ENCODE data around the gene ALS2CL.

The ALS2CL gene

DNA sequence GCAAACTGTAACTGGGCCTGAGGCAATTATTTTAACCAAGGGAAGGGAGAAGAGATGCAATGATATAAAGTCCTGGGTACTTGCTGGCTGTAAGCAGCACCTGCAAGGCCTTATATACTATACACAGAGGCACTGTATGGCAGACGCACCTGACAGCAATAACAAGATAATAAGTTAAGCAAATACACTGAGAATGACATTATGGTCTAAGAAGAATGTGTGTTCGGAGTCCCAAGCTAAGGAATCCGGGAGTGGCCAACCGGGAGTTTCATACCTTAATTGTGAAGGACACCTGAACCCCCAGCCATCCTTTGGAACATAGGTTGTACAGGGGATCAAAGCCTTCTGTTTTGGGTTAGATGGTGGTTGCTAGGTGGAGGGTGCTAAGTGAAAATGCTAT is 67.4 kb downstream of the ALS2CL start:
- no peaks in the 10 kb centered on the region for H3K36me3 ChIP-seq (ENCODE audit: control insufficient read depth in 1 of 2, insufficient read depth in 2 of 2, low read depth in 1 of 2, low read length in 2 of 2)
- no peak overlapping the region for H3K18ac ChIP-seq (ENCODE audit: low read depth in 1 of 2, low read length in 2 of 2)
- WGBS = 94% methylated on average over 3 of the region's 4 CpGs
- H4K8ac ChIP-seq (ENCODE audit: low read length) = no peak overlapping the region
- H2BK5ac ChIP-seq (ENCODE audit: low read depth, low read length, poor library complexity, severe bottlenecking) = no peak overlapping the region
- H3K4ac ChIP-seq (ENCODE audit: low read depth in 1 of 2, low read length in 2 of 2) = no peak overlapping the region
- no peaks in the 10 kb centered on the region for H3K9me3 ChIP-seq (ENCODE audit: control insufficient read depth, low read length)
- H3K4me3 ChIP-seq (ENCODE audit: insufficient read depth in 1 of 2, low read depth in 1 of 2, low read length in 2 of 2) = no peak overlapping the region
- no peaks in the 10 kb centered on the region for H3K27me3 ChIP-seq (ENCODE audit: control insufficient read depth in 1 of 2, insufficient read depth in 1 of 2, low read length in 2 of 2)
- no peak overlapping the region for H2BK15ac ChIP-seq (ENCODE audit: low read depth, poor library complexity, severe bottlenecking)
- no peak overlapping the region for H3K4me2 ChIP-seq (ENCODE audit: low read length, poor library complexity, severe bottlenecking)
- H2BK12ac ChIP-seq (ENCODE audit: low read length in 2 of 2) = no peak overlapping the region
- H3K23ac ChIP-seq (ENCODE audit: low read length in 2 of 2) = no peak overlapping the region
- H3K14ac ChIP-seq (ENCODE audit: low read length in 2 of 2) = no peak overlapping the region
- H3K79me1 ChIP-seq (replicated peaks; ENCODE audit: low read length, poor library complexity, severe bottlenecking) = no peaks in the 10 kb centered on the region
- H2AFZ ChIP-seq (ENCODE audit: low read depth, low read length) = no peak overlapping the region
- H2AK5ac ChIP-seq (ENCODE audit: low read length, severe bottlenecking) = no peak overlapping the region
- no peak overlapping the region for H2BK120ac ChIP-seq (ENCODE audit: low read depth, low read length)
- H3K9ac ChIP-seq (ENCODE audit: low read length) = no peak overlapping the region
- H4K91ac ChIP-seq (ENCODE audit: low read length) = no peak overlapping the region
- no peak overlapping the region for H3K27ac ChIP-seq (ENCODE audit: low read length, poor library complexity, severe bottlenecking)
- H3K4me1 ChIP-seq (ENCODE audit: control insufficient read depth, insufficient read depth, low read depth, low read length) = peaks cover 8% of the 10 kb centered on the region
- no peak for DNase-seq

DNA sequence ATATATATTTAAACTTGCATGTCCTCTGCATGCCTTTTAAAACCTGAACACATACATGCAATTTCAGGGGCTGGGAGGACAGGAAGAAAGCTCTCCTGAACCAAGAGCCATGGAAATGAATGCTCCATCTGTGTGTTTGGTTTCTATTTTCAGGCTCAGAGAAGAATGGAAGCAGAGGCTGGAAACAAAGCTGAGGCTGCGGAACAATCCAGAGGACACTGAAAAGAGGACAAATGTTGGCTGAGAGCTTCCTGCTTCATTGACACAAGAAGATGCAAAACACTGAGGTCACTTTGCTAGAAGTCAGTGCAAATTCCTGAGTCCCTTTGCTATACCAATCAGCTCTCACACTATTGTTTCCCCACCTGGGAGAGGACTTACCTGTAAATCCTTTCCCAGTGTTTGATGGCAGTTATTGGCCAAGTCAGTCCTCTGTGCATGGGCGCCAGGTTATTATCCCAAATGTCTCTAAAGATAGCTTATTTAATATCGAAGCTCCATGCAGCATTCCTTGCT is 68.4 kb downstream of the ALS2CL start:
- H2AFZ ChIP-seq (ENCODE audit: low read depth, low read length) = no peak overlapping the region
- H3K14ac ChIP-seq (ENCODE audit: low read length in 2 of 2) = no peak overlapping the region
- WGBS = 85% methylated on average over 3 of the region's 3 CpGs
- H3K4me3 ChIP-seq (ENCODE audit: insufficient read depth in 1 of 2, low read depth in 1 of 2, low read length in 2 of 2) = no peak overlapping the region
- no peak overlapping the region for H3K9ac ChIP-seq (ENCODE audit: low read length)
- H3K9me3 ChIP-seq (ENCODE audit: control insufficient read depth, low read length) = no peaks in the 10 kb centered on the region
- no peak overlapping the region for H2BK120ac ChIP-seq (ENCODE audit: low read depth, low read length)
- H3K4ac ChIP-seq (ENCODE audit: low read depth in 1 of 2, low read length in 2 of 2) = no peak overlapping the region
- H3K4me1 ChIP-seq (ENCODE audit: control insufficient read depth, insufficient read depth, low read depth, low read length) = peaks cover 6% of the 10 kb centered on the region
- no peaks in the 10 kb centered on the region for H3K27me3 ChIP-seq (ENCODE audit: control insufficient read depth in 1 of 2, insufficient read depth in 1 of 2, low read length in 2 of 2)
- no peak overlapping the region for H2AK5ac ChIP-seq (ENCODE audit: low read length, severe bottlenecking)
- no peak overlapping the region for H4K8ac ChIP-seq (ENCODE audit: low read length)
- no peak overlapping the region for H3K4me2 ChIP-seq (ENCODE audit: low read length, poor library complexity, severe bottlenecking)
- H4K91ac ChIP-seq (ENCODE audit: low read length) = no peak overlapping the region
- H3K18ac ChIP-seq (ENCODE audit: low read depth in 1 of 2, low read length in 2 of 2) = no peak overlapping the region
- no peak overlapping the region for H3K27ac ChIP-seq (ENCODE audit: low read length, poor library complexity, severe bottlenecking)
- H3K23ac ChIP-seq (ENCODE audit: low read length in 2 of 2) = no peak overlapping the region
- H3K36me3 ChIP-seq (ENCODE audit: control insufficient read depth in 1 of 2, insufficient read depth in 2 of 2, low read depth in 1 of 2, low read length in 2 of 2) = no peaks in the 10 kb centered on the region
- DNase-seq = no peak
- no peak overlapping the region for H2BK12ac ChIP-seq (ENCODE audit: low read length in 2 of 2)
- no peaks in the 10 kb centered on the region for H3K79me1 ChIP-seq (replicated peaks; ENCODE audit: low read length, poor library complexity, severe bottlenecking)
- H2BK15ac ChIP-seq (ENCODE audit: low read depth, poor library complexity, severe bottlenecking) = no peak overlapping the region
- H2BK5ac ChIP-seq (ENCODE audit: low read depth, low read length, poor library complexity, severe bottlenecking) = no peak overlapping the region

DNA sequence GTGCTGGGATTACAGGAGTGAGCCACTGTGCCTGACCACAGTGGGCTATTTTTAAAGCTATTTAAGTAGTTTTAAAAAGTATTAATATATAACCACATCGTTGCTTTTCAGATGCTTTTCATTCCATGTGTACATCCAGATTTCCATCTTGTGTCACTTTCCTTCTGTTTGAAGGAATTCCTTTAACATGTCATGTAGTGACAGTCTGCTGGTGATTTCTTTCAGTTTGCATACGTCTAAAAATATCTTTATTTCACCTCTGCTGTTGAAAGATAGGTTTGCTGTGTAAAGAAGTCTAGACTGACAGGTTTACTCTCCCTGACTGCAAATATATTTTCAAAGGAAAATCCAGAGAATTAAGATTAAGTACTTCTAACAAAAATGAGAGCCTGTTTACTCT is 68.9 kb downstream of the ALS2CL start:
- Histone ChIP-seq H3K9me3 (ENCODE audit: control insufficient read depth, low read length) (no peaks in the 10 kb centered on the region), H3K36me3 (ENCODE audit: control insufficient read depth in 1 of 2, insufficient read depth in 2 of 2, low read depth in 1 of 2, low read length in 2 of 2) (no peaks in the 10 kb centered on the region), H3K4me3 (ENCODE audit: insufficient read depth in 1 of 2, low read depth in 1 of 2, low read length in 2 of 2) (no peak overlapping the region), H3K4me2 (ENCODE audit: low read length, poor library complexity, severe bottlenecking) (no peak overlapping the region), H2BK15ac (ENCODE audit: low read depth, poor library complexity, severe bottlenecking) (no peak overlapping the region), H4K91ac (ENCODE audit: low read length) (no peak overlapping the region), H2BK5ac (ENCODE audit: low read depth, low read length, poor library complexity, severe bottlenecking) (no peak overlapping the region), H4K8ac (ENCODE audit: low read length) (no peak overlapping the region), H3K4me1 (ENCODE audit: control insufficient read depth, insufficient read depth, low read depth, low read length) (peaks cover 6% of the 10 kb centered on the region), H2AFZ (ENCODE audit: low read depth, low read length) (no peak overlapping the region), H3K23ac (ENCODE audit: low read length in 2 of 2) (no peak overlapping the region), H3K18ac (ENCODE audit: low read depth in 1 of 2, low read length in 2 of 2) (no peak overlapping the region), H3K27me3 (ENCODE audit: control insufficient read depth in 1 of 2, insufficient read depth in 1 of 2, low read length in 2 of 2) (no peaks in the 10 kb centered on the region), H3K27ac (ENCODE audit: low read length, poor library complexity, severe bottlenecking) (no peak overlapping the region), H2BK12ac (ENCODE audit: low read length in 2 of 2) (no peak overlapping the region), H3K9ac (ENCODE audit: low read length) (no peak overlapping the region), H2BK120ac (ENCODE audit: low read depth, low read length) (no peak overlapping the region), H3K14ac (ENCODE audit: low read length in 2 of 2) (no peak overlapping the region), H3K79me1 (replicated peaks; ENCODE audit: low read length, poor library complexity, severe bottlenecking) (no peaks in the 10 kb centered on the region), H3K4ac (ENCODE audit: low read depth in 1 of 2, low read length in 2 of 2) (no peak overlapping the region), H2AK5ac (ENCODE audit: low read length, severe bottlenecking) (no peak overlapping the region)
- WGBS = no CpG with 5 or more reads among the region's 2 CpGs
- DNase-seq = no peak

DNA sequence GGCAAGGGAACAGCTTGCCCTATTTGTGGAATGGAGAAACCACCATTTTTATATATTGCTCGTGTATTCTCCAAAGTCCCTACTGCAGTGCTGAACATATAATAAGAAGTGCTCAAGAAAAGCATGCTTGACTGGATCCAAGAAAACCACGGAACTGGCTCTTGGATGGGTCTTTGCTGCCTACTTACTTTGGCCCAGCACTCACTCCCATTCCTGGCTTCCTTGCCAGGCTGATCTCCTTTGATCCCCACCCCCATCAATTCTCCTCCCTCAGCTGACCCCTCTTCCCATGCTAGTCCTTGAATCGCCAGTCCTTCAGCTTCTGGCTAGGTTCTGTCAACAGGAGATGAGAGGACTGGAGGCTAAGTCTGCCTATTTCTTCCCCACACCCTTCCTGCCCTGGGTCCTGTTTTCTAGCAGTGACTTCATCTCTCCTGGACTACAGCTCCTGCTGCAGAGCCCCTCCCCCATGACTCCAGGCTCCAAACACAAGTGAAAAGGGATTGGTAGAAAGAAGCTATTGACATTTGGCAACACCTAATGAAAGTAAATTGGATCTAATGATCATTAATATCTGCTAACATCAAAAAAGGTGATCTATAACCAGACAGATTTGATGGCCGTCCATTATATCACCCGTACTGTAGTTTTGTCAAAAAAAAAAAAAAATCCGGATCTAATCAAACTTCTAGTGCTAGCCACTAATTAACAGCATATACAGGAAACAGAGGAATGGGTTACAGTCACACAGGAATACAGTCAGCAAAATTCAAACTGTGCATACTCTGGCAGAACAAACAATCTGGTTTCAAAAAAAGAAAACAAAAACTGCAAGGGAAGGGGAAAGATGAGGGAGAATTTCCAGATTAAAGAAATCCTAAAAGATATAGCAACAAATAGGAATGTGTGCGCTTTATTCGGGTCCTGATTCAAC is 73.4 kb downstream of the ALS2CL start:
- peak overlapping the region in 1 of 2 experiments; percentile 34 for H3K23ac ChIP-seq (ENCODE audit: low read length in 2 of 2)
- 85% methylated on average over 7 of the region's 8 CpGs for WGBS
- H3K4me2 ChIP-seq (ENCODE audit: low read length, poor library complexity, severe bottlenecking) = no peak overlapping the region
- no peaks in the 10 kb centered on the region for H3K79me1 ChIP-seq (replicated peaks; ENCODE audit: low read length, poor library complexity, severe bottlenecking)
- H3K14ac ChIP-seq (ENCODE audit: low read length in 2 of 2) = no peak overlapping the region
- DNase-seq = no peak
- H2BK15ac ChIP-seq (ENCODE audit: low read depth, poor library complexity, severe bottlenecking) = no peak overlapping the region
- H2AK5ac ChIP-seq (ENCODE audit: low read length, severe bottlenecking) = no peak overlapping the region
- no peak overlapping the region for H3K4me3 ChIP-seq (ENCODE audit: insufficient read depth in 1 of 2, low read depth in 1 of 2, low read length in 2 of 2)
- H3K9me3 ChIP-seq (ENCODE audit: control insufficient read depth, low read length) = no peaks in the 10 kb centered on the region
- H3K4ac ChIP-seq (ENCODE audit: low read depth in 1 of 2, low read length in 2 of 2) = no peak overlapping the region
- no peak overlapping the region for H4K91ac ChIP-seq (ENCODE audit: low read length)
- H3K36me3 ChIP-seq (ENCODE audit: control insufficient read depth in 1 of 2, insufficient read depth in 2 of 2, low read depth in 1 of 2, low read length in 2 of 2) = no peaks in the 10 kb centered on the region
- peak overlapping the region; percentile 3 for H3K9ac ChIP-seq (ENCODE audit: low read length)
- H3K27me3 ChIP-seq (ENCODE audit: control insufficient read depth in 1 of 2, insufficient read depth in 1 of 2, low read length in 2 of 2) = peaks cover 8 to 20% of the 10 kb centered on the region in 2 experiments
- H2AFZ ChIP-seq (ENCODE audit: low read depth, low read length) = no peak overlapping the region
- no peak overlapping the region for H3K27ac ChIP-seq (ENCODE audit: low read length, poor library complexity, severe bottlenecking)
- H2BK12ac ChIP-seq (ENCODE audit: low read length in 2 of 2) = no peak overlapping the region
- peaks cover 7% of the 10 kb centered on the region for H3K4me1 ChIP-seq (ENCODE audit: control insufficient read depth, insufficient read depth, low read depth, low read length)
- H2BK5ac ChIP-seq (ENCODE audit: low read depth, low read length, poor library complexity, severe bottlenecking) = no peak overlapping the region
- H3K18ac ChIP-seq (ENCODE audit: low read depth in 1 of 2, low read length in 2 of 2) = no peak overlapping the region
- H4K8ac ChIP-seq (ENCODE audit: low read length) = no peak overlapping the region
- H2BK120ac ChIP-seq (ENCODE audit: low read depth, low read length) = no peak overlapping the region
